ENCODE data around the gene MAGEF1. TPM values are rescaled to one million over a fixed set of nuclear protein-coding genes. Genes with fewer than 3 reads are reported as not detected.
A peak's percentile ranks its signal among the peaks of the same experiment; 100 is the strongest.

Gene MAGEF1
- total and polyA plus RNA-seq, 2 of the 8 experiments (the other 6 are each of a cell fraction or from before 2014, with no cell fraction given) = 26.5 to 56.7 TPM

DNA sequence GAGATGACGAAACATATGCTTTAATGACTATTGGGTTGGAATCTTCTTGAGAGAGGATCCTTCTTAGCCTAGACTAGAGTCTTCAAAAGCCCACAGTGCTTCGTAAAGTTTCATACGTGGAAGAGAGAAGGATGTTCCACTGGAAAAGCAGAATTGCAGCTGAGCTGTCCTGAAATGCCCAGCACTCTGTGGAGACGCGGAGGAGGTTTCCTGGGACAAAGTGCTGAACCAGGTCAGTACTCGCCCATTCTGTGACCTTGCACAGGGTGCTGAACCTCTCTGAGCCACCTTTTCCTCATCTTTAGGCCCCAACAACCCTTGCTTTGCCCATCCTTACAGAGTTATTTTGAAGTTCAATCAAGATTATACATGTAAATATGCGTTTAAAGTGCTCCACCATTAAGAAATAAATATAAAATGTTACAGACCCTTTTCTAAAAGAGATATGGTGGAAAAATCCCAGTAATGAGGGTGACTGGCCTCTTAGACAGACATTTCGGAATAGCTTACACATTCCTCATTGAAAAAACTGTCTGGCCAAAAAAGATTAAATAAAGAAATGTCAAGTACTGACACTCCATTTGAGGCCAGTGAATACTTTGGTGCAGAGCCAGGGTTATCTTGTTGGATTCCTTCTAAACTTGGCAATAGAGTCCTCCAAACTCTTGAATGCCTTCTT lies 4.2 kb upstream of the MAGEF1 start:
- no peaks in the 10 kb centered on the region for H4K20me1 ChIP-seq (replicated peaks in 1 of 2; ENCODE audit: control insufficient read depth in 1 of 2, insufficient read depth in 2 of 2, low read length in 2 of 2)
- no peak overlapping the region for H2BK120ac ChIP-seq (replicated peaks; ENCODE audit: low read depth, low read length)
- H3K4me1 ChIP-seq (replicated peaks in 1 of 4; ENCODE audit: control insufficient read depth in 3 of 4, insufficient read depth in 4 of 4, low read length in 3 of 4) = peaks cover 9 to 17% (median 13%) of the 10 kb centered on the region in 4 experiments
- H2AK5ac ChIP-seq (ENCODE audit: low read depth, low read length) = no peak overlapping the region
- no peak overlapping the region for H4K8ac ChIP-seq (ENCODE audit: extremely low read depth, insufficient read depth, low read length)
- H2BK15ac ChIP-seq (ENCODE audit: low read length) = no peak overlapping the region
- 0 out of 8 replicates have a peak overlapping the region, but pooled peaks of 1 of the 4 experiments have one; percentile 21 for H3K4me3 ChIP-seq (ENCODE audit: extremely low read depth in 1 of 4, insufficient read depth in 2 of 4, low read depth in 3 of 4, low read length in 4 of 4)
- H4K5ac ChIP-seq (ENCODE audit: insufficient read length, low read depth, low read length) = no peak overlapping the region
- H3K4ac ChIP-seq (replicated peaks; ENCODE audit: insufficient read length, low read depth, low read length) = no peak overlapping the region
- no peak overlapping the region for H3K56ac ChIP-seq (replicated peaks; ENCODE audit: insufficient read length, low read depth, low read length)
- TF ChIP-seq HDAC2 (IDR thresholded peaks at IDR 0.05; ENCODE audit: borderline replicate concordance in 1 of 2, low read depth in 2 of 2, low read length in 2 of 2) (no peak), EP300 (IDR thresholded peaks at IDR 0.05; ENCODE audit: borderline replicate concordance in 1 of 2, low read depth in 2 of 2, low read length in 2 of 2) (no peak), GABPA (IDR thresholded peaks at IDR 0.05; ENCODE audit: borderline replicate concordance, insufficient read depth, low read length) (no peak), KDM1A (IDR thresholded peaks at IDR 0.05; ENCODE audit: borderline replicate concordance, low read length) (no peak), SP1 (IDR thresholded peaks at IDR 0.05; ENCODE audit: low read depth, low read length) (no peak)
- TF ChIP-seq, protein P1, sequence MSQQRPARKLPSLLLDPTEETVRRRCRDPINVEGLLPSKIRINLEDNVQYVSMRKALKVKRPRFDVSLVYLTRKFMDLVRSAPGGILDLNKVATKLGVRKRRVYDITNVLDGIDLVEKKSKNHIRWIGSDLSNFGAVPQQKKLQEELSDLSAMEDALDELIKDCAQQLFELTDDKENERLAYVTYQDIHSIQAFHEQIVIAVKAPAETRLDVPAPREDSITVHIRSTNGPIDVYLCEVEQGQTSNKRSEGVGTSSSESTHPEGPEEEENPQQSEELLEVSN (IDR thresholded peaks at IDR 0.05) = no peak
- WGBS, 2 experiments (ENCODE audit: extremely low coverage in 1 of 2, insufficient coverage in 1 of 2, insufficient read length in 1 of 2, insufficient replicate concordance in 2 of 2, low coverage in 1 of 2, low lambda C conversion rate in 2 of 2, missing lambda C conversion rate in 1 of 2) = 91% methylated on average over 8 of the region's 8 CpGs; no CpG with 5 or more reads in 1 of the 2 experiments
- H3K23me2 ChIP-seq (ENCODE audit: low read depth, low read length) = peaks cover 11% of the 10 kb centered on the region
- H3K9me3 ChIP-seq (ENCODE audit: insufficient read depth in 2 of 2, low read depth in 1 of 2, low read length in 1 of 2) = no peaks in the 10 kb centered on the region
- H4K91ac ChIP-seq (replicated peaks; ENCODE audit: insufficient read length, low read length) = no peak overlapping the region
- no peak overlapping the region; the same call in 1 of the 2 replicates for H2AFZ ChIP-seq (ENCODE audit: low read length)
- H3K79me2 ChIP-seq (ENCODE audit: control insufficient read depth in 1 of 2, insufficient read depth in 2 of 2, low read length in 2 of 2) = peaks cover 2 to 3% of the 10 kb centered on the region in 2 experiments; a peak in 2 of 4 replicates
- no peak overlapping the region; a peak in 2 of 7 replicates for H3K9ac ChIP-seq (replicated peaks in 1 of 4; ENCODE audit: extremely low read depth in 1 of 4, low read depth in 3 of 4, low read length in 3 of 4)
- H2BK20ac ChIP-seq (ENCODE audit: low read length) = peak overlapping the region; percentile 67
- H3K23ac ChIP-seq (ENCODE audit: insufficient read length) = no peak overlapping the region
- H3K27ac ChIP-seq (ENCODE audit: low read depth, low read length) = no peak overlapping the region
- DNase-seq (ENCODE audit: low read depth in 1 of 2, low spot score in 2 of 2) (no peak), FAIRE-seq (no peak)
- H3K18ac ChIP-seq (ENCODE audit: extremely low read depth, low read length) = peak overlapping the region; percentile 56; the same call in 1 of the 2 replicates
- 0 out of 2 replicates have a peak overlapping the region, but pooled peaks have one; percentile 66 for H2BK5ac ChIP-seq (ENCODE audit: low read depth, low read length)
- H3K14ac ChIP-seq (ENCODE audit: insufficient read length) = no peak overlapping the region
- H3K4me2 ChIP-seq (ENCODE audit: insufficient read depth in 1 of 2, low read depth in 2 of 2, low read length in 2 of 2) = peak overlapping the region; percentile 48 to 52; a peak in 2 of 4 replicates
- no peaks in the 10 kb centered on the region; a peak in 1 of 8 replicates for H3K36me3 ChIP-seq (ENCODE audit: control insufficient read depth in 2 of 4, insufficient read depth in 4 of 4, low read length in 3 of 4)
- no peaks in the 10 kb centered on the region for H3K79me1 ChIP-seq (ENCODE audit: low read depth, low read length)
- no peaks in the 10 kb centered on the region for H3K27me3 ChIP-seq (replicated peaks in 1 of 4; ENCODE audit: control insufficient read depth in 3 of 4, extremely low read depth in 1 of 4, insufficient read depth in 3 of 4, low read length in 3 of 4)
- POLR2A ChIA-PET (ENCODE audit: partially characterized antibody) = interaction anchor here (2.4 kb wide), 1 partner anchor 133 kb away, joined by 5 read pairs; no protein-coding TSS in a partner anchor
- H2BK12ac ChIP-seq (ENCODE audit: low read depth, low read length) = peak overlapping the region; percentile 76; the same call in 1 of the 2 replicates
- CTCF ChIA-PET (ENCODE audit: partially characterized antibody) = interaction anchor here (0.9 to 3.8 kb wide), 2 partner anchors 11 to 62 kb away, joined by 3 to 24 read pairs; no protein-coding TSS in a partner anchor
